ENCODE results near the gene CHST8. TPM values are rescaled to one million over a fixed set of nuclear protein-coding genes. Genes with fewer than 3 reads are reported as not detected.

The CHST8 gene
- polyA plus RNA-seq, 3 donors = not detected

GRCh38 chr19:33667141-33667650 lies 45.4 kb downstream of the CHST8 start:
- Histone ChIP-seq H3K4me1 (ENCODE audit: control insufficient read depth in 1 of 2, insufficient read depth in 2 of 2, low read length in 2 of 2) (no peaks in the 10 kb centered on the region), H3K36me3 (replicated peaks in 1 of 2; ENCODE audit: control insufficient read depth in 1 of 2, insufficient read depth in 2 of 2, low read length in 2 of 2) (no peaks in the 10 kb centered on the region), H3K27ac (ENCODE audit: low read depth in 1 of 2, low read length in 2 of 2) (no peak overlapping the region), H3K79me2 (ENCODE audit: insufficient read depth, low read length) (no peaks in the 10 kb centered on the region), H3K4me3 (replicated peaks in 1 of 3; ENCODE audit: low read depth in 2 of 3, low read length in 3 of 3) (no peak overlapping the region), H2AFZ (ENCODE audit: insufficient read depth, low read depth, low read length, poor library complexity, severe bottlenecking) (no peak overlapping the region), H3K9ac (ENCODE audit: insufficient read depth, low read length, poor library complexity, severe bottlenecking) (no peak overlapping the region), H3K4me2 (replicated peaks; ENCODE audit: extremely low read depth, low read length, poor library complexity, severe bottlenecking) (no peak overlapping the region), H3K27me3 (ENCODE audit: control insufficient read depth in 2 of 2, insufficient read depth in 2 of 2, low read length in 2 of 2) (no peaks in the 10 kb centered on the region), H4K20me1 (ENCODE audit: insufficient read depth, low read length) (no peaks in the 10 kb centered on the region), H3K9me3 (replicated peaks in 1 of 2; ENCODE audit: control insufficient read depth in 1 of 2, insufficient read depth in 1 of 2, low read length in 2 of 2) (no peaks in the 10 kb centered on the region)
- H3K9me3 Mint-ChIP-seq = peaks cover 0 to 2% (median 0%) of the 10 kb centered on the region in 7 donors
- intact Hi-C loops (cut with micrococcal nuclease) = no loop called here
- H3K36me3 Mint-ChIP-seq = no peaks in the 10 kb centered on the region
- TF ChIP-seq CTCF (IDR thresholded peaks at IDR 0.05) = no peak
- 61% methylated on average over 12 of the region's 15 CpGs for WGBS (ENCODE audit: insufficient coverage)
- H3K27ac Mint-ChIP-seq = no peak overlapping the region
- H3K4me3 Mint-ChIP-seq = no peak overlapping the region
- H3K27me3 Mint-ChIP-seq (ENCODE audit: low read depth in 3 of 3) = peaks cover 2 to 8% (median 5%) of the 10 kb centered on the region in 3 donors
- no peaks in the 10 kb centered on the region for H3K4me1 Mint-ChIP-seq
- DNase-seq = no peak

- no peak overlapping the region for H3K9ac ChIP-seq (ENCODE audit: insufficient read depth, low read length, poor library complexity, severe bottlenecking)
- DNase-seq = no peak
- H3K27ac ChIP-seq (ENCODE audit: low read depth in 1 of 2, low read length in 2 of 2) = no peak overlapping the region
- Mint-ChIP-seq H3K27ac (no peak overlapping the region), H3K4me3 (no peak overlapping the region), H3K4me1 (no peaks in the 10 kb centered on the region), H3K36me3 (no peaks in the 10 kb centered on the region), H3K9me3 (peaks cover 0 to 2% (median 0%) of the 10 kb centered on the region in 7 donors), H3K27me3 (ENCODE audit: low read depth in 3 of 3) (peaks cover 2 to 10% (median 5%) of the 10 kb centered on the region in 3 donors)
- H3K36me3 ChIP-seq (replicated peaks in 1 of 2; ENCODE audit: control insufficient read depth in 1 of 2, insufficient read depth in 2 of 2, low read length in 2 of 2) = no peaks in the 10 kb centered on the region
- H2AFZ ChIP-seq (ENCODE audit: insufficient read depth, low read depth, low read length, poor library complexity, severe bottlenecking) = no peak overlapping the region
- no peaks in the 10 kb centered on the region for H3K27me3 ChIP-seq (ENCODE audit: control insufficient read depth in 2 of 2, insufficient read depth in 2 of 2, low read length in 2 of 2)
- H3K4me3 ChIP-seq (replicated peaks in 1 of 3; ENCODE audit: low read depth in 2 of 3, low read length in 3 of 3) = no peak overlapping the region
- no peak overlapping the region for H3K4me2 ChIP-seq (replicated peaks; ENCODE audit: extremely low read depth, low read length, poor library complexity, severe bottlenecking)
- H3K9me3 ChIP-seq (replicated peaks in 1 of 2; ENCODE audit: control insufficient read depth in 1 of 2, insufficient read depth in 1 of 2, low read length in 2 of 2) = no peaks in the 10 kb centered on the region
- no peaks in the 10 kb centered on the region for H3K79me2 ChIP-seq (ENCODE audit: insufficient read depth, low read length)
- TF ChIP-seq CTCF (IDR thresholded peaks at IDR 0.05) = no peak
- no peaks in the 10 kb centered on the region for H3K4me1 ChIP-seq (ENCODE audit: control insufficient read depth in 1 of 2, insufficient read depth in 2 of 2, low read length in 2 of 2)
- intact Hi-C loops (cut with micrococcal nuclease) = no loop called here
- H4K20me1 ChIP-seq (ENCODE audit: insufficient read depth, low read length) = no peaks in the 10 kb centered on the region
- WGBS (ENCODE audit: insufficient coverage) = 97% methylated on average over 5 of the region's 15 CpGs
These were observed 46.1 kb downstream of the CHST8 start for GRCh38 chr19:33667881-33668280.

Data from CD14-positive monocyte (primary cell).